DMS79 treated with DMSO at 0.1 percent for 48 hours (cell line): ENCODE data around the gene OLFM3.

ENCODE experiments used
- DNase-seq: peaks from one replicate; lab custom pipeline; 2025; lab: John Stamatoyannopoulos, UW

OLFM3 gene

DNA sequence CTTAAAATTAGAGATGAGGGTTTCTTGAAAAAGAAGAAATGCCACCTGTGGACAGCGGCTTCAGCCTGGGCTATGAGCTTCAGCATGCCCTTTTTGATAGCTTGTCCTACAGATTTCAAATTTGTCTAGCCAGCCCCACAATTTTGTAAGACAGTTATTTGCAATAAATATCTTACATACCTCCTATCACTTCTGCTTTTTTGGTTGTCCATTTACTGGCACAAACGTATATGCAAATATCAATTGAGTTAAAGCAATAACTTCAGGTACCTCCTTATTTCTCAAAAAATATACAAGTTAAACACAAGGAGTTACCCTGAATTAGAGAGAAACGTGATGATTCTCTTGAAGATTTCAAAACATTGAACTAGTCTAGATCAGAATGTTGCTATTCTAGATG is 53.5 kb downstream of the OLFM3 start:
- no peak for DNase-seq

DNA sequence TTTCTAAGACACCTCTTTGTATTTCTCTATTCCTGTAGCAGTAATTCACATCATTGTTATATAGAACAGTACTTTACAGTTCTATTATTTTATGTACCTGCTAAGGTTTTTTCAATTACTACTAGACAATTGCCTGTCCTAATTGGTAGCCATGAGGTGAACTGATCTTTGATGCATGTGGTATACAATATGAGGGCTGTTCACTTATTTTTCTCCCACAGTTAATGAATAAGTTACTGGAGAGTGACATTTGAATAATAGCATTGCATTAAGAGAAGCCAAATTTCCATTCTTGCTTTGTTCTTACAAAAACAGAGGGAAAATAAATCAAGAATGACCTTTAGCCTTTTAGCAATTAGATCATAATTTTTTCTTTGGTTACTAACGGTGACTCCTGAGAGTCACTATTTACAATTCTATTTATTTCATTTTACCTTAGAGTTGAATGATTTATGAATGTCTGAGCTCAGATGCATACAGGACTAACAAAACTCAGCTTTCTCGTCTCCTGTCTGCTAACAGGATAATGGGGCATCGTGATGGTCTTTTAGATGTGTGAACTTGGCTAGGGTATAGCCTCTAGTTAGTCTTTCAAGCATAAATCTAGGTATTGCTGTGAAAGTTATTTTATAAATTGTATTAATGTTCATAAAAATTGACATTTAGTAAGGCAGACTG is 54.1 kb downstream of the OLFM3 start:
- no peak for DNase-seq

DNA sequence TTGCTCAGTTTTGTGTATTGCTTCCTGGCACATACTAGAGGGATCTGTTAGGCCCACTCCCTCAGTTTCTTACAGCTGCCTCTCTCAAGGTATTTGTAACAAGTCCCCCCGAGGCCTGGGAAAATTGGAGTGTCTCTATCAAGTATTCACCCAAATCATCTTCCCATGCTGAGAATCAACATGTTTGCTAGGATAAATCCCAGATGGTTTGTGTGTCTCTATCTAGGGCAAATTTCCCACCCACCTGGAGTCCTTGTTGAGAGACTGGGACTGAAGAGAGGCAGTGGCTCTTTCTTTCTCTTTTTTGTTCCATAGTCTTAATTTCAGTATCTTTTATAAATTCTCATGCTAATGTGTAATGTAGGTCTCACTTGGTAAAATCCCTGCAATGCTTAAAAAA is 58.0 kb downstream of the OLFM3 start:
- DNase-seq: no peak

DNA sequence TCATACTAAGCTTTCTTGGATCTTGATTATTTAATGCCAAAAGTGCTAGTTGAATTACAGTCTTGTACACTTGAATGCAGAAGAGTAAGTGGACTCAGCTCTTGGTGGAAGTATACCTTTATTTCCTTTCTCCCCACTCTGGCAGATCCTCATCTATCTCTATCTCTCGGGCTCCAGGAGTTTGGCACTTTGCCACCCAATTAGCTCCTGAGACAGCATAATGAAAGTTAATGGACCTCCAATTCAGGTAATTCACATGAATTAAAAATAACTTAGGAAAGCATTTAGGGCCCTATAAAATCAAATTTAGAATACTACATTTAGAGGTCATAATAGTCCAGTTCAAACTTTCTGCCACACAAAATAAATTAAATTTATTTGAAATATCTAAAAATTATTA is 67.4 kb downstream of the OLFM3 start:
- no peak for DNase-seq

DNA sequence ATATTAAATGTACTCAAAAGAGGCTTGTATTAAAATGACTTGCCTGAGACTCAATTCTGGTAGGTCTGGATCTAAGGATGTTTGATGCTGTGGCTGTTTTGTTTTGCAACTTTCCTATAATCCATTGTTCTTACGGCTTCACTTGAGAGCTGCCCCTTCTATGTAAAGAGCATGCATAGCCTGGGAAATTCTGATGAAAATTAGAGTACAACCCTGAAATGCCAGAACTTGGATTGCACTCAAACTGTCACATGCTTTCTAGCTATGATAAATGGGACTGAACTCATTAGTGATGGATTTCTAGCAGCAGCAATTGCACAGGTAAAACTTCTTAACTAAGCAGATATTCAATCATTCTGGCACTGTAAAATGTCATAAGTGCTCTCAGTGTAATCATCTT is 67.9 kb downstream of the OLFM3 start:
- no peak for DNase-seq

DNA sequence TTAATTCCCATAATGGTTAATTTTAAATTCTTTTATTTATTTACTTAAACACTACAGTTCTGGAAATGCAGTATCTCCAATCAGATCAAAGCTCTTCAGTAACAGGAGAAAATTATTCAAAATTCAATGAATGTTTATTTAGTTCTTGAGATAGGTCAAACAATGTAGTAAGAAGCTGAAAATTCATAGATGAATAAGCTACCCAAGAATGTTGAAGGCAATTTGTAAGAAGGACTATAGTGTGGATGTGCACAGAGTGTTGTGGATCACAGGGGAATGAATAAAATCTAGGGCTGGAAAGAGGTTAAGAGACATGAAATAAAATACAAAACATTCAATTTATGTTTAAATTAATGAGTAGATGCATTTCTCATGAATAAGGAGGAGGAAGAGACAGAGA is 72.0 kb downstream of the OLFM3 start:
- no peak for DNase-seq

DNA sequence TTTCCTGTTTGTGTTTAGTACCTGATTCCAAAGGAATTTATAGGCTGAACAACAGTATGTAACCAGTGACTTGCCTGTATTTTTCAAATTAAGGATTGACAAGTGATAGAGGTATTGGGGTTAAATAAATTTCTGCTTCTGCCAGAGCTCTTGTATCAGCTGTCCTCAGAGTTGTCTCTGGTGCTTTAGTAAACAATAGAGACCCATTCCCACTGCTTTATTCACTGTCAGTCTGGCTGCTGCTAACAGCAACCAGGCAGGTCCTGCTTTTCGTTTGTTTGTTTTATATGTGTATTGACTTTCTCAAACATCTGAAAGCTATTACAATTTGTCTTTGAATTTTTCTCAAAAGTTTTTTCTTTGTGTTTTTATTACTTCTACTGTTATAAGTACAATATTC is 76.1 kb downstream of the OLFM3 start:
- DNase-seq: no peak

DNA sequence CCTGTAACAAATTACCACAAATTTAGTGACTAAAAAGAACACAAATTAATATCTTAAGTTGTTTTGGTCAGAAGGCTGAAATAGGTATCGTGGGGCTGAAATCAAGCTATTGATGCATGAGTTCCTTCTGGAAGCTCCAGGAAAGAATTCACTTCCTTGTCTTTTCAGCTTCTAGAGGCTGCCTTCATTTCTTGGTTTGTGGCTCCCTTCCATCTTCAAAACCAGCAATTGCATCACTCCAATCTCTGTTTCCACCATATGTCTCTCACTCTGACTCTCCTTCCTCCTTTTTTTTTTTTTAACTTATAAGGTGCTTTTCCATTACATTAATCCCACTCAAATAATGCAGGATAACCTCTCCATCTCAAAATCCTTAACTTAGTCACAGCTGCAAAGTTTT is 78.4 kb downstream of the OLFM3 start:
- DNase-seq: no peak

DNA sequence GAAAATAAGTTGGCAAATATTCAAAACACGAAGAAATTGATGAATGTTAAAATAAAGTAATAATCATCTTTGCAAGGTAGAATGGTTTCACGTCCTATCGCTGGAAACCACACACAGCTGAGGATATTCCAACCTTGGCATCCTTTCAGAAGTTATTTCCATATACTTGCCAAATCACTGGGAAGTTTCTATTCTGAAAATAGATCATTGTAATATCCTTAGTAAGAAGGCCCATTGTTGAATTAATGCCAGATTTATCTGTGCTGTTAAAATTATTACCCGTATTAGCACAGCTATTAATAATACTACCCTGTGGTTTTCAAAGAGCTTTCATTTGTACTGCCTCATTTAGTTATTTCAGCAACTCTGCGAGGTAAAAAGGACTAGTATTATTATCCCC is 81.1 kb downstream of the OLFM3 start:
- no peak for DNase-seq

DNA sequence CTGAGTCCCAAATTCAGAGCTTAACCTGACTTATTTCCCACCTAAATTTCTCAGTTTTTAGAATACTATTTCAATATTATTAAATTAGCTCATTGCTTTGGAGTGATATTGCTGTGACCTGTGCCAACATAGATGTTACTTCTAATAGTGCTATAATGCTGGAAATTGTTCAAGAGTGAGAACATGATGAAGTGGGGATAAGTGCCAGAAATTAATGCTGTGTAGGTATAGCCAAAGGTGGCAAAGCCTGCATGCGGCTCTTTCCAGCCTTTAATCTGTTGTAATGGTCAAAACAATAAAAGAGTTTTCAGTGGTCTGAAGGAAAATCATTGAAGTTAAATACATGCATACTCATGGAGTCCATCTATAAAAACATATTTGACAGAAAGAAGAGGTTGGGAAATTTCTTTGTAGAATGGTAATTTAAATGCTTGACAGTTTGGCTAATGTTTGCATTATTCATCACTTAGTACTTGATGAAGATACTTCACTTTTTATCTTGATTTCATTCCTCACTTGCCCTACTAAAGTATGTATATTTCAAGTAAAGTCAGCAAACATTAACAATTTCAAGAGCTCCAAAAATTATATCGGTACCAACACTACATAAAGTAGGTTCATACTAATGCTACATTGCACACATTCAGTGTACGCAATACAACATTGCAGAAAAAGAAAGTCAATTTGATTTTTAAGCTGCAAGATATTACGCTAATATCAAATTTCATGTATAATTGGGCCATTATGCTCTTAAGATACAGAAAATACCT is 82.1 kb downstream of the OLFM3 start:
- no peak for DNase-seq

DNA sequence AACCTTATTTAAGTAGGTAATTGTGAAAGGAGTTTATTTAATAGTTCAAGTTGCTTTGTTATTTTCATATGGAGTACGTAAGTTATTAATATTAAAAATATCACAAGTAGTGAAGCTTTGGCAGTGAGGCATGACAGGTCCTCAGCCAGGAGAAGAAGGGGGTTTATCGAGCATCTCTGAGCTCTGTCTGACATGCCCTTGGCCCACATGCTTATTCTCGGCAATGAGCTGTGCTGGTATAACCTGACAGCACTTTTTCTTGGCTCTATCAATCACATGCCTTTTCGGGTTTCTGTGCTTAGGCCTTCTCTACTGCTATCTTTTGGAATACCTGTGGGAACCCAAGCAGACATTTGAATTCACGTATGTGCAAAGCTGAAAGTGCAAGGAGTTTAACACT is 84.8 kb downstream of the OLFM3 start:
- DNase-seq: no peak

DNA sequence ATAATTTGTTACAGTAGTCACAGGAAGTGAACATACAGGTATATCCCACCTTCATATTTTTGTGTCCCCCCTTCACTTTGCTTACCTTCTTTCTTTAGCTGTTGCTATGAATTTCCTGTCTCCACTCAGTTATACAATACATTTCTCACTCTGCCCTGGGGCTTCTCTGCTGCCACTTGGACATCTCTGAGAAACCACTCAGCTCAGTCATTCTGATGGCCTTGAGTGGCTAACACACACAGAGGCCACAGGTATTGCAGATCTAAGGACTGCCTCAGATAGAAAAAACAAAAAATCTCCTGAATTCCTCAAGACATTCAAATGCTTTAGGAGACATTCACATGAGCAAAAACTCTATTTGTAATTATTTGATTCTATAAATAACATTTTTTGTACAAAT is 87.7 kb downstream of the OLFM3 start:
- DNase-seq: no peak

DNA sequence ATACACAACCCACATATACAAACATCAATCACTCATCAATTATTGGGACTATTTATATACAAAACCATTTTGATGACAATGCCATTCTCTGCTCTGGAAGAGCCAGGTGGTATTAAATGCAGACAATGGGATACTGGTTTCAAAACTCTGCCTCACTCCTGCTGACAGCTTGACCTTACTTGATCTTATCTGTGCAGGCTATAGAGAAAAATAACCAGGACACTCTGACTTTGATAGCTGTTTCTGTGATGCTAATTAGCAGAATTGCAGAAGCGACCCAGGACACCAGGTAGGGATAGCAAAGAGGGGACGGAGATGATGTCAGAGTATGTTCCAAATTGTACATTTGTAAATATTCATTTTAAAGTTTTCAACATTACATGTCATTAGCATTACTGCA is 89.5 kb downstream of the OLFM3 start:
- DNase-seq: no peak

DNA sequence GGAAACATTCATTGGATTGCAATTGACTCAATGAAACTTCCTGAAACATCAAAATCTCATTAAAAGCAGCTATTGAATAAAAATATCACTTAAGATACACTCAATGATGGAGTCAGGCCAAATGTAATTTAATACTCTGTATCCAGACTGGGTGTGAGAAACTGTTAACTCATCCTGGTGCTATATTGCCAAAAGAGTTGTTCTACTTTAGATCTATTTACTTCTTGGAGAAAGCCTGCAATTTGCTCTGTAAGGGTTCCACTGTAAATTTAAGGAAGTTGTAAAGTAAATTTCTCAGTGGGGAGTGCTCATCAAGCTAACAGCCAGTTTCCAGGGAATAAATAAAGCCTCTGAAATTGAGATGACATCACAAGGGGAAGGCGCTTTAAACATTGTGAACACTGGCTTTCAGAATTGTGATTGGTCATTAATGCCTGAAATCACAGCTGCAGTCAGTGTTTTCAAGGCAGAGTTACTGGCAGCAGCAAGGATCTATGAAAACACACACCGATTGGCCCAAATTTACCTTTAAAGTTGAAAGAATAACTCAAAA is 91.4 kb downstream of the OLFM3 start:
- no peak for DNase-seq

DNA sequence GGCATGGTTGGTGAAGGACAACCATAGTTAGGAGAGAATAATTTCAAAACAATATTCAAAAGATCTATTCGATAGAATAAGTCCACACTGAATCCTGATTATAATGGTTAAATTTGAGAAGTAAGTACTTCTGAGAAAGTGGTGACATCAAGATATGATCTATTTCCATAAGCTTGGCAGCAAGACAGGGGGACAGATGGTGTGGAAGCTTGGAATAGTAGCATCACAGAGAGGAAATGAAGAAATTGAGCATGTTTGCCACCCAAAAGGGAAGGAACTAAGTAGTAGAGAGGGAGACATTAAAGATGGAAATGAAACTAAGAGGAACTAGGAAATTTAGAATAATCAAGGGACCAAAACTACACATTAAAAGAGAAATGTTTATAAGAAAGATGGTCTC is 94.5 kb downstream of the OLFM3 start:
- no peak for DNase-seq

DNA sequence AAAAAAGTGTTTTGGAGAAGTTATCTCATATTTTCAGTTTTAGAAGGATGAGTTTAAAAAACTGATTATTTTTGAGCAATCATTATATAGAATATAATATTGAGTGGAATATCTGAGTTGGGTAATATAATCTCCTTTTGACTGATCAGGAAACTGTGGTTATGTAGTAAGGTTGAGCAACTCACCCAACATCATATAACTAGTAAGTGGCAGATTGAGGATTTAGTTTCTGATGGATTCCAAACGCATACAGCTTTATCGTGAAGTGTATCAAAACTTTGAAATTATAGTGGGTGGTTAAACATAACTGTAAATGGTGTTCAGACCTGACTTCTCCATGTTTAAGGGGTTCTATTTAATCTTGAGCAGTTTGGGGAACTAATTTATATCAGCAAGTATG is 98.6 kb downstream of the OLFM3 start:
- no peak for DNase-seq

DNA sequence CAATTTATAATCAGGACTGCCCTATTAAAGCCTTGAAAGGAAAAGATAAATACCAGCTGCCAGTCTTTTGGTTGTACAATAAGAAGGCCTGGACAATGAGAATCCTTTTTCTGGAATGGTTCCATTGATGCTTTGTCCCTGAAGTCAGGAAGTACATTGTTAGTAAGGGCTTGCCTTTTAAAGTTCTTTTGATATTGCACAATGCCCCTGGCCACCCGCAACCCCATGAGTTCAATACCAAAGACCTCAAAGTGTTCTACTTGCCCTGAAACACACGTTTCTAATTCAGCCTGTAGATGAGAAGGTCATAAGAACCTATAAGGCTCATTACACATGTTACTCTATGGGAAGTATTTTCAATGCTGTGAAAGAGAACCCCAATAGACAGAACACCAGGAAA is 112.1 kb downstream of the OLFM3 start:
- no peak for DNase-seq

DNA sequence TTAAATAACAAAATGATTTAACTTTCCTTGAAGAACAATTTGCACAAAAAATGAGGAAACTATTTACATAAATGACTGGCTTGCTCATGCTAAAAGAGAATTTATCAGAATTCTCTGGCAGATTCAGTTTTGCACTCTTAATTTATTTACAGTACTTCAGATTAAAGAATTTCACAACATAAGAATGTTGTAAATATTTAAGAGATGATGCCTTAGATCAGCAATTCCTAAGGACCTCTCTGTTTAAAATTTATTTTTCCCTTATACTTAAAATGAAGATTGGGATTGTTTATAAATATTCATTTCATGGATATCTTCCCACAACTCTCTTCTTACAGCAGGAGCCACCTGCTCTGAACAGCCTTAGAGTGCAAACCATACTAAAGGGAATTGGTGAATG is 120.8 kb downstream of the OLFM3 start:
- no peak for DNase-seq

DNA sequence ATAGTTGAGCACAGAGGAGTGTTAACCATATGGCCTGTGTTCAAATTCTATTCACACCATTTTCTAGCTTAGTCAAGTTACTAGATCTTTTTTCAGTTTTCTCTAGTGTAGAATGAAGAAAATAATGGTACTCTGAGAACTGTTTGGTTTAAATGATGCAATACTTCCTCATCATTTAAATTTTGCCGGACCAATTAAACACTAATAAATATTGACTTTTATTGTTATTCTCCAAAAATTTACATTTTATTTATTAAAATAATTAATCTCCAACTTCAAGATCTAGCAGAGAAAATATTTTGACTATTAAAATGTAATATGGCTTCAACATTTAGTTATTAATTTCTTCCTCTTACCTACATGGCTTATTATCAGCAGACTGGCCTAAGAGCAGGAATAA is 123.1 kb downstream of the OLFM3 start:
- DNase-seq: no peak

DNA sequence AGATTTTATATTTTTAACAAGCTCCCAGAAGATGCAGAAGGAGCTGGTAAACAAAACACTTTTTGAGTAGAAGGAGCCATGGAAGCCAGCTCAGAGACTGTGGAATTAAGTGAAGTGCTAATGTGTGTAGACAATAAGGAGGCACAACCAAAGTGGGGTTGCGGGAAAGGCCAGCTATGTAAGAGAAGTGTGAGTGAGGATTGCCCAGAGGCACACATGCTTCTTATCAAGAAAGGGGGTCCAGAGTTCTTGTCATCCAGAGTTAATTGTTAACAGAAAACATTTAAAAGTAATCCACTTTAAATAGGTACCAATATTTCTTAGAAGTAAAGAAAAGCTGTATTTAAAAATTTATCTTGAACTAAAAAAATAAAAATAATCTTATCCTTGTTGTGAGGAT is 136.8 kb downstream of the OLFM3 start:
- DNase-seq: no peak

DNA sequence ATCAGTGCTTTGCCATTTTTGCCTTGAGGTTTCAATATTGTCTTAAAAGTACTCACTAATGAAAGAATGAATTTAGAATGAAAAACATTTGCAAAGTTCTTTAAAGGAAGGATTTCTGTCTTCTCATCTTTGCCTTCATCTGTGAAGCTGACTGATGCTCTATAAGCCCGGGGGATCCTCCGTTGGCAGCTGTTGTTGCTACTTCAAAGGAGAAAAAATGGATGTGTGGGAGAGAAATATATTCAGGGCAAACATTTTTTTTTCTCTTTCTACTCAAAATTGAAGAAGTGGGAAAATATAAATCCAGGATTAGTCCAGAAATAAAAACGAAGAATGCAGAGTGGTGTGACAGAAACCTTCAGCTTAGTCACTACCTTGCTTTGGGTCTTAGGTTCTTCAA is 142.5 kb downstream of the OLFM3 start:
- DNase-seq: no peak

DNA sequence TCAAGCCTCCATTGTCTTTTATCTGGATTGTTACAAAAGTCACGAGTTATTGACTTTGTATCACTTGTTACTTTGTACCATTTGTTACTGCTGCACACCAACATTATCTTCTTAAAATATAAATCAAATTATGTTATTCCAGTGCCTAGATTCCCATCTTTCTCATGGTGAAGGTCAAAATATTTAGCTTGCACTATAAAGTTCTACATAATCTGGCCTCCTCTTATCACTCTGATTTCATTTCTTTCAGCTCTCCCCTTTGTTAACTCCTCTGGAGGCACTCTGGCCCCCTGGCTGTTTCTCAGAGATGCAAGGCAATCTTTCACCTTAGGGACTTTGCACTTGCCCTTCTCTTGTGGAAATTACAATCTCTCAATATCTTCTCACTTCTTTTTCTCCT is 143.8 kb downstream of the OLFM3 start:
- no peak for DNase-seq

DNA sequence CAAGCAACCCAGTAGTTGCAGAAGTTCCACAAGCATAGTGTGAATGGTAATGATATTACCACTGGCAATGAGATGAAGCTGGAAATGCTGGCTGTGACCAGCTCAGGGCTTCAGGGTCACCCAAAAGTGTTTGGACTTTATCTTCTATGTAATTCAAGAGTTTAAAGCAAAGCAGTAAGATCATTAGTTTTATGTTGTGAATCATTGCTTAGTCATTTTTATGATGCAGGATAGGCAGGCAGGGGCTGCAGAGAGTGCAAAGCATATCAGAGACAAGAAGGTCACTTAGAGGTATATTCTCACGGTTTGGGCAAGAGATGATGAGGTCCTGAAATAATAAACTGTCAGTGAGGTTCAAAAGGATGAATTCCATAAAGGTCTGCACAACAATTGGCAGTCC is 147.4 kb downstream of the OLFM3 start:
- DNase-seq: no peak

DNA sequence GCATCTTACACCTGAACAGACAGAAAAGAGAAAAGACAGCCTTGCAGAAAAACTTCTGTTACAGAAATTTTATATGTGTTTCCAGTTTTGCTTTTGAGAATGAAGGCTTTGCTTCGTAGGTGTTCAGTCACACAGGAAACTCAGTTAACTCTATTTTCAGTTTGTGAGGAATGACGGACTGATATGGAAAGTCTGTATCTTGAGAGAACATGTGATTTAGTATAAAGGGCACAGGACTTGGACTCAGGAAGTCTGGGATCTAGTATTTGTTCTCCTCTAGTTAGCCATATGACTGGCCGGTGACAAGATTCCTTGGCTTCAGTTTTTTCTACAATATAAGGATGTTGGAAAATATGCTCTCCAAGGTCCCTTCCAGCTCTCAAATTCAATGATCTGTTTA is 149.1 kb downstream of the OLFM3 start:
- DNase-seq: no peak
